ENCODE data around the gene TM4SF1.

DNA sequence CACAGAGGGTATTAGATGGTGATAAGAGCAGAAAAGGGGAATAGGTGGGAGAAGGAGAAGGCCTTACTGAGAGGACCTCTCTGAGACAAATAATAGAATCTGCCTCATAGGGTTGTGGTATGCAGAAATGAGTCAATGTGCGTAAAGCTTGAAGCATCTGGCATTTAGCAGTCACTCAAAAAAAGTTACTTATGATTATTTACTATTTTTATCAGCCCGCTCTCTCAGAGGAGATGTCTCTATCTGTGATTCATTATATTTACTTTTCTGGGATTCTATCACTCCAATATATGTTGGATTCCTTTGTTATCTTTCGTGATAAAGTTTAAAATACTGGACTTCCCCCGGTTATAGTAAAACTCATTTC, 4.6 kb upstream of the TM4SF1 start:
- TF ChIP-seq, protein P1, sequence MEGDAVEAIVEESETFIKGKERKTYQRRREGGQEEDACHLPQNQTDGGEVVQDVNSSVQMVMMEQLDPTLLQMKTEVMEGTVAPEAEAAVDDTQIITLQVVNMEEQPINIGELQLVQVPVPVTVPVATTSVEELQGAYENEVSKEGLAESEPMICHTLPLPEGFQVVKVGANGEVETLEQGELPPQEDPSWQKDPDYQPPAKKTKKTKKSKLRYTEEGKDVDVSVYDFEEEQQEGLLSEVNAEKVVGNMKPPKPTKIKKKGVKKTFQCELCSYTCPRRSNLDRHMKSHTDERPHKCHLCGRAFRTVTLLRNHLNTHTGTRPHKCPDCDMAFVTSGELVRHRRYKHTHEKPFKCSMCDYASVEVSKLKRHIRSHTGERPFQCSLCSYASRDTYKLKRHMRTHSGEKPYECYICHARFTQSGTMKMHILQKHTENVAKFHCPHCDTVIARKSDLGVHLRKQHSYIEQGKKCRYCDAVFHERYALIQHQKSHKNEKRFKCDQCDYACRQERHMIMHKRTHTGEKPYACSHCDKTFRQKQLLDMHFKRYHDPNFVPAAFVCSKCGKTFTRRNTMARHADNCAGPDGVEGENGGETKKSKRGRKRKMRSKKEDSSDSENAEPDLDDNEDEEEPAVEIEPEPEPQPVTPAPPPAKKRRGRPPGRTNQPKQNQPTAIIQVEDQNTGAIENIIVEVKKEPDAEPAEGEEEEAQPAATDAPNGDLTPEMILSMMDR (IDR thresholded peaks at IDR 0.05), result no peak
- TF ChIP-seq POLR2AphosphoS5 (IDR thresholded peaks at IDR 0.05; ENCODE audit: low read depth, low read length) (no peak), SIN3A (IDR thresholded peaks at IDR 0.05; ENCODE audit: borderline replicate concordance, insufficient read depth, low read depth, low read length) (no peak), TCF7L2 (IDR thresholded peaks at IDR 0.05; ENCODE audit: low read depth, low read length) (no peak)
- TF ChIP-seq, protein P2, sequence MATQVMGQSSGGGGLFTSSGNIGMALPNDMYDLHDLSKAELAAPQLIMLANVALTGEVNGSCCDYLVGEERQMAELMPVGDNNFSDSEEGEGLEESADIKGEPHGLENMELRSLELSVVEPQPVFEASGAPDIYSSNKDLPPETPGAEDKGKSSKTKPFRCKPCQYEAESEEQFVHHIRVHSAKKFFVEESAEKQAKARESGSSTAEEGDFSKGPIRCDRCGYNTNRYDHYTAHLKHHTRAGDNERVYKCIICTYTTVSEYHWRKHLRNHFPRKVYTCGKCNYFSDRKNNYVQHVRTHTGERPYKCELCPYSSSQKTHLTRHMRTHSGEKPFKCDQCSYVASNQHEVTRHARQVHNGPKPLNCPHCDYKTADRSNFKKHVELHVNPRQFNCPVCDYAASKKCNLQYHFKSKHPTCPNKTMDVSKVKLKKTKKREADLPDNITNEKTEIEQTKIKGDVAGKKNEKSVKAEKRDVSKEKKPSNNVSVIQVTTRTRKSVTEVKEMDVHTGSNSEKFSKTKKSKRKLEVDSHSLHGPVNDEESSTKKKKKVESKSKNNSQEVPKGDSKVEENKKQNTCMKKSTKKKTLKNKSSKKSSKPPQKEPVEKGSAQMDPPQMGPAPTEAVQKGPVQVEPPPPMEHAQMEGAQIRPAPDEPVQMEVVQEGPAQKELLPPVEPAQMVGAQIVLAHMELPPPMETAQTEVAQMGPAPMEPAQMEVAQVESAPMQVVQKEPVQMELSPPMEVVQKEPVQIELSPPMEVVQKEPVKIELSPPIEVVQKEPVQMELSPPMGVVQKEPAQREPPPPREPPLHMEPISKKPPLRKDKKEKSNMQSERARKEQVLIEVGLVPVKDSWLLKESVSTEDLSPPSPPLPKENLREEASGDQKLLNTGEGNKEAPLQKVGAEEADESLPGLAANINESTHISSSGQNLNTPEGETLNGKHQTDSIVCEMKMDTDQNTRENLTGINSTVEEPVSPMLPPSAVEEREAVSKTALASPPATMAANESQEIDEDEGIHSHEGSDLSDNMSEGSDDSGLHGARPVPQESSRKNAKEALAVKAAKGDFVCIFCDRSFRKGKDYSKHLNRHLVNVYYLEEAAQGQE (IDR thresholded peaks at IDR 0.05; ENCODE audit: insufficient read depth in 1 of 2, low read depth in 2 of 2, low read length in 1 of 2), result no peak

Data from Panc1 (cell line).